Fibroblast of upper back skin (primary cell): ENCODE results near the gene TNFRSF14.
A peak's percentile ranks its signal among the peaks of the same experiment; 100 is the strongest.
"Not testable (repeated sequence)": the region's sequence is repeated elsewhere in the genome, so short reads cannot be mapped to it uniquely, and the experiment has no call there.

Experiments
- DNase-seq: peaks from one replicate; pipeline ENCODE4 v3.0.0-alpha.2; 2013

The TNFRSF14 gene

GRCh38 chr1:2569060-2569459, 12.9 kb downstream of the TNFRSF14 start:
- DNase-seq = no peak

DNA sequence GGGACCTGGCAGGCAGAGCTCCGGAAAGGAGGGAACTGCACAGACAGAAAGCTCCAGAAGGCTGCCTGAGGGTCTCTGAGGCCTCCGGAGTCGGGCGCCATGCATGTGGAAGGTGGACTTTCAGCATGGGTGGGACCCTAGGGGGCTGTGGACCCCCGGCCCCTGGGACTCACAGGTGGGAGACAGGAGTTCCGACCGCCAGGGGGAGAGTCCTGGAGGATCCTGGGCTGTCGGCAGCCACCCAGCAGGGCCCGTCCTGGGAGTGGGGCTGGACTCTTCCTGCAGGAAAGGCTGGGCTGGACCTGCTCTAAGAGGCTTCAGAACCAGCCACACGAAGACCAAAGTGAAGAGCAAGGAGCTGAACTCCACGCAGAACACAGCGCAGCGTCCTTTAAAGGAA, 13.5 kb downstream of the TNFRSF14 start:
- DNase-seq = not testable (repeated sequence)

DNA sequence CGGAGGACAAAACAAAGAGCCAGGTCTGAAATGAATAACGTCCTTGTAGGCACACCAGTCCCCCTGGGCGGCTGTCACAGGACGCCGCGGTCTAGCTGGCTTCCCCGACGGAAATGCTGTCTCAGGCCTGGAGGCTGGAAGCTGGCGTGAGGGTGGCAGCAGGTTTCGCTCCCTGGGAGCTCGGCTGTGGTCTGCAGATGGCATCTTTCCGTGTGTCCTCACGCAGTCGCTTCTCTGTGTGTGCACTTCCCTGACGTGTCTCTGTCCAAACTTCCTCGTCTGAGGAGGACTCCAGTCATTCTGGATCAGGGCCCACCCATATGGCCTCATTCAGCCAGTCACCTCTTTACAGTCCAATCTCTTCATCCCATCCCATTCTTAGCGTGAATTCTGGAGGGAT, 14.2 kb downstream of the TNFRSF14 start:
- DNase-seq = no peak

GRCh38 chr1:2571348-2571747, 15.2 kb downstream of the TNFRSF14 start:
- DNase-seq = no peak

GRCh38 chr1:2573250-2573920, 17.2 kb downstream of the TNFRSF14 start:
- no peak for DNase-seq

DNA sequence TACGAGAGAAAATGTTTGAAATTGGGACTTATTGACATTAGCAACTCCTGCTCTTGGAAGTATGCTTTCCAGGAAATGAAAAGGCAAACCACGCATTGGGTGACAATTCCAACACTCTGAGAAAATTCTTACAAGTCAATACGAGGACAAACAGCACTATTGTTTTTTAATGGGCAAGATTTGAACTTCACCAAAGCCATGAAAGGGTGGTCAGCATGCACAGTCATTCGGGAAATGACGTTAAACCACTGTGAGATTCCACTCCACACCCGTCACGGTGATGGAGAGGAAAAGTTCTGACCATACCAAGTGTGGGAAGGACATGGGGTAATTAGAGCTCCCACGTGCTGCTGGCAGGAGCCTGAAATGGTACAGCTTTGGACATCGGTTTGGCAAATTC, 18.2 kb downstream of the TNFRSF14 start:
- no peak for DNase-seq

- no peak for DNase-seq
Observed at GRCh38 chr1:2575801-2576663, 19.9 kb downstream of the TNFRSF14 start.

DNA sequence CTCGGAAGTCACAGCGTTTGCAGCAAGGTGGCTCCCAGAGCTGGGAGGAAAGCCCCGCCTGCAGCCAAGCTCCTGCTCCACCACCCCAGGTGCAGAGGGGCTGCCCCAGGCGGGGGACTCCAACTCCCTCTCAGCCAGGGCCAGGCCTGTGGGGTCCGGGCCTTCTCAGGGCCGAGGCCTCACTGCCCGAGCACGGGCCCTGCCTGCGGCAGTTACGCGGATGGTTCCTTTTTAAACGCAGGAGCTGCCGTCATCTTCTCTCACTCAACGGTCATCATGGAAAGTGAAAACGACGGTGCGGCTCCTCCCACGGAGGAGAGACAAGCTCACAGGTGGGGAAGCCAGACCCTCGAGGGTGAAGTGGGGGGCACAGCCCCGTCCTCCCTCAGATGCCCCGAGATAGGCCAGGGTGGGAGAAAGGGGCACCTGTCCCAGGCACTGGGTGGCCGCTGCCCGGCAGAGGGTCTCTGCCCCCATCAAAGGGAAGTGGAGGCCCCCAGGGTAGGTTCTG, 21.4 kb downstream of the TNFRSF14 start:
- not testable (repeated sequence) for DNase-seq

- no peak for DNase-seq
Observed at GRCh38 chr1:2578758-2579118, 22.6 kb downstream of the TNFRSF14 start.

GRCh38 chr1:2580691-2581090, 24.5 kb downstream of the TNFRSF14 start:
- no peak for DNase-seq

DNA sequence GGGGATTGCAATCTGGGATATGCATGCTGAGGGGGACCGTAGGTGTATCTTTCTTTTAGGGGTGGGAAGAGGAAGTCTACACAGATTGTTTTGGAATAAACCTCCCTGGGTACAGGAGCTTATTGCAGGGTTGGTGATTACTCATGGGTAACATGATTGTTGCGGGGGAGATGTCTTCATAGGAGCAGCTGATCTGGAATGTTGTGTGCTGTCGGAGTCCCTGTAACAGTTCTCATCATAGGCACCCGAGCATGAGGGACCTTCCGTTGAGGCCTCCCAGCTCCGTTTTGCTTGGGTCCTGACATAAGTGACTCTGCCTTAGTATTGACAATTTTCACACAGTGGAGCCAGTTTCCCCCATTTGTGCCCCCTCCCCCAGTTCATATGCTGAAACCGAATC, 26.2 kb downstream of the TNFRSF14 start:
- no peak for DNase-seq

DNA sequence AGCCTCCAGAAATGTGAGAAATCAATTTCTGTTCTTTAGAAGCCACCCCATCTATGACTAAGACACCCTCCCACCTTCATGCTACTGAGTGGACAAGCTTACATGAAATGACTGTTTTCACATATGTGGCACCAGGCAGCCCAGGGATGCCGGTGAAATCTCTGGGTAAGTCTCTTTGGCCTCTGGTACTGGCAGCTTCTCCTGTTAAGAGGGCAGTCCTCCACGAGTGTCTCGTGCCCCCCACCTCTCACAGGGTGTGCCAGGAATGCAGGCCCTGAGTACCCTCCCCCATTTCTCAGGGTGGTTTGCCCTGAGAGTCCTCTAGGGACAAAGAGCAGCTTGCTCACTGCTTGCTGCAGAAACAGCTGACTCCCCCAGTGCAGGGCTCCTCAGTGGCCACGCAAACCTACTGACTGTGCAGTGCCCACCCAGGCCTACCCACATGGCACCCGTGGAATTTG, 27.2 kb downstream of the TNFRSF14 start:
- no peak for DNase-seq

DNA sequence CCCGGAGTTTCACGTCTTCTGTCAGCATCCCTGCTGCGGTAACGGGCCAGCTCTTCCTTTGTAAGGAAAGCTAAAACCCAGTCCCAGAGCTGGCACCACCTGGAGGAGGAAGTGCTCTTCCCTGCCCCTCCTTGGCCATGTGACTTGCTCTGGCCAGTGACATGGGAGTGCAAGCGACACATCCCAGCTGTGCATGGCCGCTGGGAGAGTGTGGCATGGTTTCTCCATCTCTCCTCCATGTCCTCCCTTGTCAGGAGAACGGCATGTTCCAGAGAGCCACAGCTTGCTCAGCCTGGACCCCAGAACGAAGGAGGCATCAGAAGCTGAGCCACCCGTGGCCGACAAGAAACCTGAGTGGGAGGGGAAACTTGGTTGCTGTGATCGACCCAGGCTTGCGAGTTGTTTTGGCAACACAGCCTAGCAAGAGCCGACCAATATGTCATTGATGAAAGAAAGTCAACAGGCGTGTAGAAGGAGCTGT, 27.7 kb downstream of the TNFRSF14 start:
- no peak for DNase-seq

- DNase-seq = no peak
Observed at GRCh38 chr1:2584686-2585317, 28.6 kb downstream of the TNFRSF14 start.

DNA sequence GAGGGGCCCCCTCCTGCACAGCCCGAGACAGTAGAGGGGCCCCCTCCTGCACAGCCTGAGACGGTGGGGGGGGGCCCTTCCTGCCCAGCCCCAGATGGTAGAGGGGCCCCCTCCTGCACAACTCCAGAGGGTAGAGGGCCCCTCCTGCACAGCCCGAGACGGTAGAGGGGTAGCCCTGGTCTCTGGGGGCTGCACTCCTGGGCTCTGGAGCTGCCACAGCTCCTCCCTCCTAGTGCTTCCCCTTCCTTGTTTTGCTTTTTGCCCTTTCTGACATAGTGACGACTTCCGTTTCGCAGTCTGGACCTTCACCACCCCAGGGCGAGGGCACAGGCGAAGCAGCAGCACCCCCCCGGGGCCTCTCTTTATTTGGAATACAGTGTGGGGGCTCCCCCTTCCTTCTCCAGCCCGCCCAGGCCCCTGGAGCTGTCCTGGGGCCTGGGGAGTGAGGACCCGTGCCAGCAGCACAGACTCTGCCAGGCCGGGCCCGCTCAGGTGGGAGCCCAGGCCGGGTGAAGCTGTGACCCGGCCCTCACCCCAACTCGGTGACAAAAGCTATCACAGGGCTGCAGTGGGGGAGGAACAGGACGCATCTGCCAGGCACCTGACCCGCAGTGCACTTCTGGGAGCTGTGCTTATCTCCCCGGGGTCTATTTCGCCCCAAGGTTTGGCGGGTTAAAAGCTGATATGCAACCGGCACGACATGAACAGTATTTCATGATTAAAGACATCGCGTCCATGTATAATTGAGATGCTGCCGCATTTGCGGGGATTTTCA, 29.3 kb downstream of the TNFRSF14 start:
- DNase-seq = peak; percentile 33

DNA sequence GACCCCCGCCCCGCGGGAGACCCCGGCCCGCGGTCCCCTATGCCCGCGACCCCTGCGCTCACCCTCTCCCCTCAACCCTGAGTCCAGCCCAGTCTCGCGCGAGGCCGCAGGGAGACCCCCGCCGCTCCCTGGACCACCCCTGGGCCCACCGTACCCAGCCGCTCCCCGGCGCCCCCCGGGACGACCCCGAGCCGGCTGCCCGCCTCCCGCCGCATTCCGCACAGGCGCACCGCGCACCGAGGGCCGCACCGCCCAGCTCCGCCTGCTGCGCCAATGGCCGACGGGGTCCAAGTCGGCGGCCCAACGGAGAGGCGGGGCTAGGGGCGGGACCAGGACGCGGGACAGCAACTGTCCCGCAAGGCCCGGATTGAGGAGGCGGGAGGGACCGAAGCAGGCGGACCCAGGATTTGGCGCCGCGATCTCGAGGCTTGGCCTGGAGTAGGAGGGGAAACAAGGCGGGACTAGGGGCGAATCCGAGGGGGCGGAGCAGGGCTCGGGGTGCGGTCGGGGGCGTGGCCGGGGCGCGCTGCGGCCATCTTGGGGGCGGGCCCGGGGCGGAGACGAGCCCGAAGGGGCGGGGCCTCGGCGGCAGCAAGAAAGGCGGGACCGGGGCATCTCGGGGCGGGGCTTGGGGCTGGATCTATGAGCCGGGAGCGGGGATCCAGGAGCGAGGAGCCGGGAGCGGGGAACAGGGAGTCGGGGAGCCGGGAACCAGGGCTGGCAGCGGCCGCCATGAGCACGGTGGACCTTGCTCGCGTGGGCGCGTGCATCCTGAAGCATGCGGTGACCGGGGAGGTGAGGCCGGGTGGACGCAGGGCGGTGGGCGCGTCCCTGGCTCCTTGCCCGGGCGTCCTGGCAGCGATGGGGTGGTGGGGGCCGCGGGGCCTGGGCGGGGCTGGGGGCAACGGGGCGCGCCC, 30.2 kb downstream of the TNFRSF14 start, which contains the start of gene PRXL2B:
PRXL2B (plus strand) TSS at position 624 of the 917 bp plus-strand sequence; CDS start at position 733, 109 bp downstream.
- DNase-seq = peak; percentile 99

GRCh38 chr1:2587071-2587859, 31.1 kb downstream of the TNFRSF14 start:
- DNase-seq = no peak

DNA sequence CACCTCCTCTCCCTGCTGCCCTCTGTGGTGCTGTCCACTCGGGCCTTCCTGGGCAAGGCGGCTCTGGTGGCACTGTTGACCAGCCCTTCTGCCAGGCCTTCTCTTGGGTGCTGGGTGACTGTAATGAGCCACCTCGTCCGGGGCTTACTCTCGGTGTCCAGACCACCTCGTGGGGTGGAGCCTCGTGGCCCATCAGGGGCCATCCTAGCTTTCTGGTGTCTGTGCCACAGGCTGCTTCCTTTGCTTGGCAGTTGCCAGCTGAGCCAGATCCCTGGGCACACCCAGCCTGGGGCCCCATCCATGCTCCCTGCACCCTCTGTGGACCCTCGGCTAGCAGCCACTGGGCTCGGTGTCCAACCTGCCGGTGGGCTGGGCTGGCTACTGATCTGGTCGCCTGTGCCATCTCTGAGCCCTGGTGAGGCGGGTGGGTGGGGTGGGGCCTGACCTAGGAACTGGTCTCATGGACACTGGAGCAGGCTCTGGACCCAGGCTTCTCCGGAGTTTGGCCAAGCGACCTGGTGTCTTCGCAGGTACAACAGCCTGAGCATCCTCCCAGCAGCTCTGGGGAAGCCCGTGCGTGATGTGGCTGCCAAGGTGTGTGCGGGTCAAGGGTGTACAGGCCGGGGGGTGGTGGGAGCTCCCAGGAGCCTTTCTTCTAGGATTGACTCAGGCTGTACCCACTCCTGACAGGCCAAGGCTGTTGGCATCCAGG, 31.8 kb downstream of the TNFRSF14 start:
- DNase-seq = no peak

DNA sequence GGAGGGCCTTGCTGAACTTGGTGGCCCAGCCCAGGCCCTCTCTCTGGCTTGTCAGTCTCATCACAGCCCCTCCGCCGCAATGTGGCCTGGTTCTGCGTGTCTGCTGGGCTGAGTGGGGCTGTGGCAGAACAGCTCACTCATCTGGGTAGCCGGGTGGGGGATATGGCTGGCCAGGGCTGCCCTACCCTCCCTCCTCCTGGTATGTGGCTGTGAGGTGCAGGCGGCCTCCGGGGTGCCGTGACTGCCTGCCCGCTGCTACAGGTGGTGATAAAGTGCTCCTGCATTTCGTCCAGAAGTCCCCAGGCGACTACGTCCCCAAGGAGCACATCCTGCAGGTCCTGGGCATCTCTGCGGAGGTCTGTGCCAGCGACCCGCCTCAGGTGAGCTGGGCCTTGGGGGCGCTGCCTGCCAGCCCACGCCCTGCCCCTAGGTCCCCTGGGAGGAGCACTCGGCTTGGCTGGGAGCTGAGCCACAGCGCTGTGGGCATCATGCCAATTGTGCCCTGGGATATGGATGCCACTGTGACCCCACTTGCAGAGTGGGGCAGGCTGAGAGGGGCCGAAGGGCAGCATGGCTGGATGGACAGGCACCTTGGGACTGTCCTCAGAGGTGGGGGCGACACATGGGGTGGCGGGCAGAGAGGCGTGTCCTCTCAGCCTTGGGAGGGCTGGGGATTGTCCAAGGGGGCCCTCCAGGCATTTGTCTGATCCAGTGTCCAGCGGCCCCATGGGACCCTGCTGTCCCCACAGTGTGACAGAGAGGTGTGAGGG, 32.7 kb downstream of the TNFRSF14 start:
- DNase-seq = no peak
